K562 (cell line): ENCODE data around the gene USP46. TPM values are rescaled to one million over a fixed set of nuclear protein-coding genes. Genes with fewer than 3 reads are reported as not detected.

Experiments
- CBFA2T3 ChIP-seq: fragments of 450-650 bp; IDR thresholded peaks from 2 replicates; pipeline ENCODE4 v1.6.1; 2017
- CBX8 ChIP-seq: fragments of 200-600 bp; sonication (generic); IDR thresholded peaks from 2 replicates; pipeline ENCODE4 v1.6.1; 2012; ENCODE audit warnings: borderline replicate concordance, mixed run types, low read depth, mild to moderate bottlenecking, moderate library complexity, mixed read lengths, low read length, control low read depth, inconsistent platforms; ENCODE audit not compliant: poor library complexity, severe bottlenecking; ENCODE audit errors: extremely low read depth
- CHAMP1 ChIP-seq: fragments of 450-650 bp; IDR thresholded peaks from 2 replicates; pipeline ENCODE4 v1.6.1; 2016; ENCODE audit warnings: mild to moderate bottlenecking
- DDX20 ChIP-seq: fragments of 450-650 bp; IDR thresholded peaks from 2 replicates; pipeline ENCODE4 v1.6.1; 2016; ENCODE audit warnings: missing genetic modification characterization, low read depth, mild to moderate bottlenecking, missing compliant biosample characterization, moderate library complexity
- ETS1 ChIP-seq: conservative IDR thresholded peaks from 2 replicates; pipeline ENCODE4 v1.6.1; 2011; ENCODE audit warnings: low read depth, mild to moderate bottlenecking, low read length; ENCODE audit not compliant: control insufficient read depth
- HMG20A ChIP-seq: fragments of 450-650 bp; formaldehyde crosslinking; conservative IDR thresholded peaks from 2 replicates; pipeline ENCODE4 v1.4.0; 2020; ENCODE audit warnings: mild to moderate bottlenecking, mixed read lengths
- MAFK ChIP-seq: IDR thresholded peaks from 2 replicates; pipeline ENCODE4 v1.6.1; 2011; ENCODE audit warnings: low read length, improper control_type of control experiment
- RNF2 ChIP-seq: sonication (generic); IDR thresholded peaks from 2 replicates; pipeline ENCODE4 v1.6.1; 2016
- TEAD1 ChIP-seq, 2 experiments: fragments of 450-650 bp in 1 of 2; sonication (generic) in 1 of 2; formaldehyde crosslinking; IDR thresholded peaks; 2 replicates each; pipeline versions ENCODE4 v1.4.0 to v1.8.0; 2020 to 2022; ENCODE audit warnings: mild to moderate bottlenecking in 2 of 2, missing genetic modification reagents in 1 of 2
- ZNF253 ChIP-seq: fragments of 250-450 bp; sonication (Bioruptor Pico); conservative IDR thresholded peaks from 2 replicates; pipeline ENCODE4 v1.6.1; 2021; ENCODE audit warnings: mild to moderate bottlenecking
- ZNF431 ChIP-seq: sonication (generic); formaldehyde crosslinking; IDR thresholded peaks from 2 replicates; pipeline ENCODE4 v1.8.0; 2022; ENCODE audit warnings: mild to moderate bottlenecking, missing genetic modification reagents
- polyA plus RNA-seq, 8 experiments: library from polyadenylated mRNA; depleted of rRNA in 4 of 8; stranded (reverse) in 5 of 8; unstranded in 3 of 8; fragments of >200 nt; fragmentation: Nextera tagmentation in 2 of 8; fragmentation: Illumina TruSeq in 1 of 8; extraction: Ambion mirVana in 2 of 8; extraction: Trizol in 1 of 8; gene quantifications; 2 replicates each; pipeline versions ENCODE4 v1.2.1 to v1.2.3, GENCODE V29; 2011 to 2014; ENCODE audit warnings: inconsistent platforms in 1 of 8, missing spikeins in 1 of 8
- total RNA-seq, 7 experiments: library from RNA; depleted of rRNA in 6 of 7; stranded (reverse); fragments of >200 nt in 6 of 7; fragmentation: Illumina TruSeq in 2 of 7; extraction: Trizol in 2 of 7; gene quantifications; 2 replicates each; pipeline versions ENCODE4 v1.2.1 to v1.2.3, GENCODE V29; 2011 to 2021; ENCODE audit warnings: low replicate concordance in 1 of 7
- TF ChIP-seq, protein P1 (sequence below): fragments of 200-600 bp; sonication (generic); IDR thresholded peaks from one replicate; pipeline ENCODE4 v1.6.1; 2012; ENCODE audit warnings: mild to moderate bottlenecking, low read depth, low read length, inconsistent platforms

USP46 gene
- total and polyA plus RNA-seq, 9 of the 15 experiments (the other 6 are each of a cell fraction or from before 2014, with no cell fraction given), result 3.0 to 11.7 (median 8.4) TPM

- TF ChIP-seq, protein P1, sequence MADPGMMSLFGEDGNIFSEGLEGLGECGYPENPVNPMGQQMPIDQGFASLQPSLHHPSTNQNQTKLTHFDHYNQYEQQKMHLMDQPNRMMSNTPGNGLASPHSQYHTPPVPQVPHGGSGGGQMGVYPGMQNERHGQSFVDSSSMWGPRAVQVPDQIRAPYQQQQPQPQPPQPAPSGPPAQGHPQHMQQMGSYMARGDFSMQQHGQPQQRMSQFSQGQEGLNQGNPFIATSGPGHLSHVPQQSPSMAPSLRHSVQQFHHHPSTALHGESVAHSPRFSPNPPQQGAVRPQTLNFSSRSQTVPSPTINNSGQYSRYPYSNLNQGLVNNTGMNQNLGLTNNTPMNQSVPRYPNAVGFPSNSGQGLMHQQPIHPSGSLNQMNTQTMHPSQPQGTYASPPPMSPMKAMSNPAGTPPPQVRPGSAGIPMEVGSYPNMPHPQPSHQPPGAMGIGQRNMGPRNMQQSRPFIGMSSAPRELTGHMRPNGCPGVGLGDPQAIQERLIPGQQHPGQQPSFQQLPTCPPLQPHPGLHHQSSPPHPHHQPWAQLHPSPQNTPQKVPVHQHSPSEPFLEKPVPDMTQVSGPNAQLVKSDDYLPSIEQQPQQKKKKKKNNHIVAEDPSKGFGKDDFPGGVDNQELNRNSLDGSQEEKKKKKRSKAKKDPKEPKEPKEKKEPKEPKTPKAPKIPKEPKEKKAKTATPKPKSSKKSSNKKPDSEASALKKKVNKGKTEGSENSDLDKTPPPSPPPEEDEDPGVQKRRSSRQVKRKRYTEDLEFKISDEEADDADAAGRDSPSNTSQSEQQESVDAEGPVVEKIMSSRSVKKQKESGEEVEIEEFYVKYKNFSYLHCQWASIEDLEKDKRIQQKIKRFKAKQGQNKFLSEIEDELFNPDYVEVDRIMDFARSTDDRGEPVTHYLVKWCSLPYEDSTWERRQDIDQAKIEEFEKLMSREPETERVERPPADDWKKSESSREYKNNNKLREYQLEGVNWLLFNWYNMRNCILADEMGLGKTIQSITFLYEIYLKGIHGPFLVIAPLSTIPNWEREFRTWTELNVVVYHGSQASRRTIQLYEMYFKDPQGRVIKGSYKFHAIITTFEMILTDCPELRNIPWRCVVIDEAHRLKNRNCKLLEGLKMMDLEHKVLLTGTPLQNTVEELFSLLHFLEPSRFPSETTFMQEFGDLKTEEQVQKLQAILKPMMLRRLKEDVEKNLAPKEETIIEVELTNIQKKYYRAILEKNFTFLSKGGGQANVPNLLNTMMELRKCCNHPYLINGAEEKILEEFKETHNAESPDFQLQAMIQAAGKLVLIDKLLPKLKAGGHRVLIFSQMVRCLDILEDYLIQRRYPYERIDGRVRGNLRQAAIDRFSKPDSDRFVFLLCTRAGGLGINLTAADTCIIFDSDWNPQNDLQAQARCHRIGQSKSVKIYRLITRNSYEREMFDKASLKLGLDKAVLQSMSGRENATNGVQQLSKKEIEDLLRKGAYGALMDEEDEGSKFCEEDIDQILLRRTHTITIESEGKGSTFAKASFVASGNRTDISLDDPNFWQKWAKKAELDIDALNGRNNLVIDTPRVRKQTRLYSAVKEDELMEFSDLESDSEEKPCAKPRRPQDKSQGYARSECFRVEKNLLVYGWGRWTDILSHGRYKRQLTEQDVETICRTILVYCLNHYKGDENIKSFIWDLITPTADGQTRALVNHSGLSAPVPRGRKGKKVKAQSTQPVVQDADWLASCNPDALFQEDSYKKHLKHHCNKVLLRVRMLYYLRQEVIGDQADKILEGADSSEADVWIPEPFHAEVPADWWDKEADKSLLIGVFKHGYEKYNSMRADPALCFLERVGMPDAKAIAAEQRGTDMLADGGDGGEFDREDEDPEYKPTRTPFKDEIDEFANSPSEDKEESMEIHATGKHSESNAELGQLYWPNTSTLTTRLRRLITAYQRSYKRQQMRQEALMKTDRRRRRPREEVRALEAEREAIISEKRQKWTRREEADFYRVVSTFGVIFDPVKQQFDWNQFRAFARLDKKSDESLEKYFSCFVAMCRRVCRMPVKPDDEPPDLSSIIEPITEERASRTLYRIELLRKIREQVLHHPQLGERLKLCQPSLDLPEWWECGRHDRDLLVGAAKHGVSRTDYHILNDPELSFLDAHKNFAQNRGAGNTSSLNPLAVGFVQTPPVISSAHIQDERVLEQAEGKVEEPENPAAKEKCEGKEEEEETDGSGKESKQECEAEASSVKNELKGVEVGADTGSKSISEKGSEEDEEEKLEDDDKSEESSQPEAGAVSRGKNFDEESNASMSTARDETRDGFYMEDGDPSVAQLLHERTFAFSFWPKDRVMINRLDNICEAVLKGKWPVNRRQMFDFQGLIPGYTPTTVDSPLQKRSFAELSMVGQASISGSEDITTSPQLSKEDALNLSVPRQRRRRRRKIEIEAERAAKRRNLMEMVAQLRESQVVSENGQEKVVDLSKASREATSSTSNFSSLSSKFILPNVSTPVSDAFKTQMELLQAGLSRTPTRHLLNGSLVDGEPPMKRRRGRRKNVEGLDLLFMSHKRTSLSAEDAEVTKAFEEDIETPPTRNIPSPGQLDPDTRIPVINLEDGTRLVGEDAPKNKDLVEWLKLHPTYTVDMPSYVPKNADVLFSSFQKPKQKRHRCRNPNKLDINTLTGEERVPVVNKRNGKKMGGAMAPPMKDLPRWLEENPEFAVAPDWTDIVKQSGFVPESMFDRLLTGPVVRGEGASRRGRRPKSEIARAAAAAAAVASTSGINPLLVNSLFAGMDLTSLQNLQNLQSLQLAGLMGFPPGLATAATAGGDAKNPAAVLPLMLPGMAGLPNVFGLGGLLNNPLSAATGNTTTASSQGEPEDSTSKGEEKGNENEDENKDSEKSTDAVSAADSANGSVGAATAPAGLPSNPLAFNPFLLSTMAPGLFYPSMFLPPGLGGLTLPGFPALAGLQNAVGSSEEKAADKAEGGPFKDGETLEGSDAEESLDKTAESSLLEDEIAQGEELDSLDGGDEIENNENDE, result no peak
- TF ChIP-seq ZNF431 (CRISPR knock-in tag), result no peak
- no peak for TF ChIP-seq ETS1
- no peak for TF ChIP-seq CHAMP1
- no peak for TF ChIP-seq RNF2
- no peak for TF ChIP-seq TEAD1 (CRISPR knock-in tag; IDR thresholded peaks at IDR 0.05)
- no peak for TF ChIP-seq HMG20A (CRISPR knock-in tag)
- TF ChIP-seq CBX8, result no peak
- TF ChIP-seq DDX20 (tag), result no peak
- no peak for TF ChIP-seq MAFK
- no peak for TF ChIP-seq ZNF253
- TF ChIP-seq CBFA2T3, result no peak
- TF ChIP-seq, all 486 proteins: peak for 0
Observed at GRCh38 chr4:52595001-52595400, 64.1 kb downstream of the USP46 start (continued).
